Kidney (tissue), 14 donors: Measurements from ENCODE around the gene PLEKHG1. TPM values are rescaled to one million over a fixed set of nuclear protein-coding genes. Genes with fewer than 3 reads are reported as not detected.

Source experiments
- DNase-seq, 5 donors: peaks; one replicate each; pipeline ENCODE4 v3.0.0-alpha.2; 2013 to 2020
- FAIRE-seq: peaks from 2 replicates; lab custom pipeline; 2012; peaks lifted over from hg19 to GRCh38; lab: Jason Lieb, UNC
- H3K27ac ChIP-seq, 2 donors: one replicate each; pipeline ENCODE4 v1.7.0; 2013; ENCODE audit warnings: low read depth in 2 of 2, low read length in 2 of 2, inconsistent platforms in 1 of 2
- H3K27me3 ChIP-seq: one replicate; pipeline ENCODE4 v1.7.1; 2013; ENCODE audit warnings: low read length, inconsistent platforms; ENCODE audit not compliant: control insufficient read depth, insufficient read depth
- H3K36me3 ChIP-seq, 3 donors: one replicate each; pipeline versions ENCODE4 v1.7.0 to v1.7.1; 2013; ENCODE audit warnings: low read length in 3 of 3, control low read depth in 1 of 3, inconsistent platforms in 1 of 3; ENCODE audit not compliant: insufficient read depth in 3 of 3, control insufficient read depth in 2 of 3
- H3K4me1 ChIP-seq, 3 donors: one replicate each; pipeline versions ENCODE4 v1.7.0 to v1.7.1; 2013; ENCODE audit warnings: low read length in 3 of 3, inconsistent platforms in 1 of 3, low read depth in 1 of 3; ENCODE audit not compliant: control insufficient read depth in 2 of 3, insufficient read depth in 2 of 3
- H3K4me3 ChIP-seq, 3 donors: one replicate each; pipeline versions ENCODE4 v1.7.0 to v1.8.1; 2013; ENCODE audit warnings: low read length in 3 of 3, control low read depth in 1 of 3, inconsistent platforms in 1 of 3
- H3K9ac ChIP-seq, 3 donors: one replicate each; pipeline versions ENCODE4 v1.7.0 to v1.7.1; 2013; ENCODE audit warnings: low read length in 3 of 3, control low read depth in 1 of 3, inconsistent platforms in 1 of 3
- H3K9me3 ChIP-seq, 3 donors: one replicate each; pipeline versions ENCODE4 v1.7.0 to v1.7.1; 2013; ENCODE audit warnings: low read length in 3 of 3, control low read depth in 1 of 3, inconsistent platforms in 1 of 3; ENCODE audit not compliant: control insufficient read depth in 2 of 3, insufficient read depth in 1 of 3
- CTCF ChIP-seq: IDR thresholded peaks from 3 replicates; pipeline ENCODE4 v1.5.1; 2012; ENCODE audit warnings: mild to moderate bottlenecking, moderate library complexity, borderline replicate concordance; ENCODE audit not compliant: insufficient read depth; ENCODE audit errors: extremely low read depth
- intact Hi-C: fragments of 100-400 bp; cut with DNase I; formaldehyde crosslinking; loops from one replicate; pipeline ENCODE4 v1.11.1; 2022
- polyA plus RNA-seq: library from polyadenylated mRNA; stranded (reverse); fragments of 350-450 nt; fragmentation: Illumina TruSeq; extraction: RNeasy Lipid Tissue Mini Kit (QIAGEN cat#74804); gene quantifications from one replicate; pipeline ENCODE4 v1.2.3, GENCODE V29; 2014; ENCODE audit warnings: low read depth, low replicate concordance; ENCODE audit not compliant: insufficient read depth
- total RNA-seq: library from RNA; stranded (reverse); fragmentation: NEBNext Ultra II Directional; extraction: Animal tissue kit (Norgen Biotek cat#: 25700); gene quantifications from one replicate; pipeline ENCODE4 v1.2.1, GENCODE V29; 2021
- donor health status: control.
- donor health status: control.
- donor health status: control.
- donor health status: control.
- donor health status: control.
- donor health status: DM: yes; HTN: yes; CAD: no.
- donor health status: Normal renal cell carcinoma (clear cell type).

PLEKHG1 gene
- total and polyA plus RNA-seq, 2 donors from 2014 or later, result 2.8 to 58.7 TPM

- Histone ChIP-seq H3K4me1 (peaks cover 7 to 14% (median 7%) of the 10 kb centered on the region in 3 donors), H3K27ac (no peak overlapping the region), H3K36me3 (no peaks in the 10 kb centered on the region), H3K4me3 (no peak overlapping the region), H3K9me3 (no peaks in the 10 kb centered on the region), H3K9ac (no peak overlapping the region), H3K27me3 (no peaks in the 10 kb centered on the region)
- no peak for FAIRE-seq
- no peak for TF ChIP-seq CTCF
- peak in 3 of 5 donors; percentile 69 to 93 (median 82) for DNase-seq
- intact Hi-C loops, result no loop called here
Observed at GRCh38 chr6:150606168-150606591, 6.5 kb downstream of the PLEKHG1 start.

- H3K4me3 ChIP-seq, result no peak overlapping the region
- H3K36me3 ChIP-seq, result no peaks in the 10 kb centered on the region
- no peak overlapping the region for H3K27ac ChIP-seq
- DNase-seq (peak in 3 of 5 donors; percentile 65 to 85 (median 74)), FAIRE-seq (no peak)
- TF ChIP-seq CTCF, result no peak
- H3K27me3 ChIP-seq, result no peaks in the 10 kb centered on the region
- intact Hi-C loops, result no loop called here
- peaks cover 5 to 14% (median 7%) of the 10 kb centered on the region in 3 donors for H3K4me1 ChIP-seq
- H3K9ac ChIP-seq, result no peak overlapping the region
- H3K9me3 ChIP-seq, result no peaks in the 10 kb centered on the region
Observed at GRCh38 chr6:150606647-150607328, 7.1 kb downstream of the PLEKHG1 start.

- Histone ChIP-seq H3K36me3 (no peaks in the 10 kb centered on the region), H3K9me3 (no peaks in the 10 kb centered on the region), H3K4me3 (no peak overlapping the region), H3K27me3 (no peaks in the 10 kb centered on the region), H3K9ac (no peak overlapping the region), H3K4me1 (peaks cover 5 to 12% (median 7%) of the 10 kb centered on the region in 3 donors), H3K27ac (no peak overlapping the region)
- DNase-seq (no peak), FAIRE-seq (no peak)
- TF ChIP-seq CTCF, result no peak
- intact Hi-C loops, result no loop called here
Observed at GRCh38 chr6:150607329-150607650, 7.6 kb downstream of the PLEKHG1 start.
